Thymus (tissue), 11 donors: Measurements from ENCODE around the gene ADGRA1. TPM values are rescaled to one million over a fixed set of nuclear protein-coding genes. Genes with fewer than 3 reads are reported as not detected.

Source experiments
- DNase-seq, 9 donors: peaks; one replicate each; pipeline ENCODE4 v3.0.0-alpha.2; 2013; ENCODE audit warnings: low spot score in 9 of 9, low read depth in 6 of 9, missing footprints in 1 of 9
- H3K27ac ChIP-seq, 2 donors: one replicate each; pipeline ENCODE4 v1.5.1; 2013; ENCODE audit warnings: control low read depth in 1 of 2, low read depth in 1 of 2, low read length in 1 of 2, mild to moderate bottlenecking in 1 of 2, moderate library complexity in 1 of 2
- H3K27me3 ChIP-seq, 2 donors: one replicate each; pipeline ENCODE4 v1.5.1; 2013; ENCODE audit warnings: low read length in 1 of 2; ENCODE audit not compliant: control insufficient read depth in 2 of 2, insufficient read depth in 1 of 2
- H3K36me3 ChIP-seq, 2 donors: one replicate each; pipeline ENCODE4 v1.5.1; 2013; ENCODE audit warnings: low read length in 1 of 2, mild to moderate bottlenecking in 1 of 2, moderate library complexity in 1 of 2; ENCODE audit not compliant: control insufficient read depth in 2 of 2, insufficient read depth in 2 of 2
- H3K4me1 ChIP-seq, 2 donors: one replicate each; pipeline ENCODE4 v1.5.1; 2013; ENCODE audit warnings: low read length in 2 of 2; ENCODE audit not compliant: control insufficient read depth in 2 of 2, insufficient read depth in 2 of 2
- H3K4me3 ChIP-seq, 2 donors: one replicate each; pipeline ENCODE4 v1.5.1; 2013; ENCODE audit warnings: low read length in 2 of 2, control low read depth in 1 of 2, mild to moderate bottlenecking in 1 of 2
- H3K9me3 ChIP-seq, 2 donors: one replicate each; pipeline ENCODE4 v1.5.1; 2013; ENCODE audit warnings: low read length in 1 of 2, mild to moderate bottlenecking in 1 of 2; ENCODE audit not compliant: control insufficient read depth in 2 of 2, insufficient read depth in 1 of 2
- WGBS: extraction: QIAGEN DNeasy Blood & Tissue Kit; methylation state at CpG from one replicate; pipeline ENCODE4 v1.1.7; 2013; 5-methylcytosine and 5-hydroxymethylcytosine counted together
- polyA plus RNA-seq: library from polyadenylated mRNA; stranded (reverse); fragments of 200-250 nt; gene quantifications from one replicate; pipeline ENCODE4 v1.2.3, GENCODE V29; 2013
- total RNA-seq: library from RNA; stranded (reverse); fragments of 120-200 nt; gene quantifications from one replicate; pipeline ENCODE4 v1.2.4, GENCODE V29; 2013
- donor health status: healthy.

ADGRA1 gene
- total and polyA plus RNA-seq, 2 donors: 0.02 TPM; not detected in 1

GRCh38 chr10:133088179-133088955 lies 643 bp downstream of the ADGRA1 start:
- Histone ChIP-seq H3K4me1 (no peaks in the 10 kb centered on the region), H3K36me3 (no peaks in the 10 kb centered on the region), H3K9me3 (no peaks in the 10 kb centered on the region), H3K27me3 (peaks cover 36 to 56% of the 10 kb centered on the region in 2 donors), H3K27ac (no peak overlapping the region), H3K4me3 (no peak overlapping the region)
- no peak for DNase-seq
- WGBS: 4% methylated on average over 87 of the region's 87 CpGs

GRCh38 chr10:133088956-133089800 lies 1.5 kb downstream of the ADGRA1 start:
- no peaks in the 10 kb centered on the region for H3K4me1 ChIP-seq
- WGBS: 67% methylated on average over 46 of the region's 46 CpGs
- no peaks in the 10 kb centered on the region for H3K36me3 ChIP-seq
- H3K27me3 ChIP-seq: peaks cover 36 to 54% of the 10 kb centered on the region in 2 donors
- H3K9me3 ChIP-seq: no peaks in the 10 kb centered on the region
- no peak overlapping the region for H3K27ac ChIP-seq
- no peak overlapping the region for H3K4me3 ChIP-seq
- DNase-seq: no peak

GRCh38 chr10:133090101-133090500 lies 2.4 kb downstream of the ADGRA1 start:
- no peak for DNase-seq

GRCh38 chr10:133090654-133091053 lies 2.9 kb downstream of the ADGRA1 start:
- H3K36me3 ChIP-seq: no peaks in the 10 kb centered on the region
- H3K27me3 ChIP-seq: peaks cover 36 to 50% of the 10 kb centered on the region in 2 donors
- no peaks in the 10 kb centered on the region for H3K4me1 ChIP-seq
- no peak overlapping the region for H3K4me3 ChIP-seq
- H3K9me3 ChIP-seq: peaks cover 0 to 1% of the 10 kb centered on the region in 2 donors
- H3K27ac ChIP-seq: no peak overlapping the region
- WGBS: 88% methylated on average over 7 of the region's 7 CpGs
- DNase-seq: no peak

More at GRCh38 chr10:133090101-133090500, 2.4 kb downstream of the ADGRA1 start:
- WGBS: 76% methylated on average over 13 of the region's 13 CpGs
- no peak overlapping the region for H3K4me3 ChIP-seq
- no peaks in the 10 kb centered on the region for H3K4me1 ChIP-seq
- H3K27me3 ChIP-seq: peaks cover 36 to 54% of the 10 kb centered on the region in 2 donors
- no peaks in the 10 kb centered on the region for H3K36me3 ChIP-seq
- H3K9me3 ChIP-seq: peaks cover 0 to 1% of the 10 kb centered on the region in 2 donors
- no peak overlapping the region for H3K27ac ChIP-seq

- H3K4me1 ChIP-seq: no peaks in the 10 kb centered on the region
- no peak overlapping the region for H3K4me3 ChIP-seq
- no peak for DNase-seq
- peaks cover 0 to 1% of the 10 kb centered on the region in 2 donors for H3K9me3 ChIP-seq
- H3K27ac ChIP-seq: no peak overlapping the region
- 66% methylated on average over 10 of the region's 10 CpGs for WGBS
- peaks cover 34 to 43% of the 10 kb centered on the region in 2 donors for H3K27me3 ChIP-seq
- no peaks in the 10 kb centered on the region for H3K36me3 ChIP-seq
These were observed 3.6 kb downstream of the ADGRA1 start for GRCh38 chr10:133091316-133091715.

GRCh38 chr10:133093291-133093690 lies 5.6 kb downstream of the ADGRA1 start:
- WGBS: 92% methylated on average over 15 of the region's 15 CpGs
- peaks cover 0 to 1% of the 10 kb centered on the region in 2 donors for H3K9me3 ChIP-seq
- H3K4me3 ChIP-seq: no peak overlapping the region
- DNase-seq: no peak
- no peaks in the 10 kb centered on the region for H3K4me1 ChIP-seq
- no peaks in the 10 kb centered on the region for H3K36me3 ChIP-seq
- no peak overlapping the region for H3K27ac ChIP-seq
- H3K27me3 ChIP-seq: peaks cover 15 to 24% of the 10 kb centered on the region in 2 donors

GRCh38 chr10:133094286-133094685 lies 6.6 kb downstream of the ADGRA1 start:
- Histone ChIP-seq H3K9me3 (peaks cover 0 to 1% of the 10 kb centered on the region in 2 donors), H3K4me3 (no peak overlapping the region), H3K27ac (no peak overlapping the region), H3K27me3 (peaks cover 5 to 16% of the 10 kb centered on the region in 2 donors), H3K4me1 (no peaks in the 10 kb centered on the region), H3K36me3 (no peaks in the 10 kb centered on the region)
- WGBS: 93% methylated on average over 22 of the region's 22 CpGs
- no peak for DNase-seq

GRCh38 chr10:133094866-133095265 lies 7.1 kb downstream of the ADGRA1 start:
- Histone ChIP-seq H3K4me1 (no peaks in the 10 kb centered on the region), H3K27me3 (peaks cover 0 to 12% of the 10 kb centered on the region in 2 donors), H3K4me3 (no peak overlapping the region), H3K36me3 (no peaks in the 10 kb centered on the region), H3K9me3 (peaks cover 0 to 1% of the 10 kb centered on the region in 2 donors), H3K27ac (no peak overlapping the region)
- WGBS: 90% methylated on average over 17 of the region's 17 CpGs
- no peak for DNase-seq

- Histone ChIP-seq H3K36me3 (no peaks in the 10 kb centered on the region), H3K9me3 (peaks cover 0 to 1% of the 10 kb centered on the region in 2 donors), H3K27me3 (peaks cover 0 to 10% of the 10 kb centered on the region in 2 donors), H3K27ac (no peak overlapping the region), H3K4me3 (no peak overlapping the region), H3K4me1 (no peaks in the 10 kb centered on the region)
- no peak for DNase-seq
- WGBS: 94% methylated on average over 16 of the region's 16 CpGs
These were observed 7.9 kb downstream of the ADGRA1 start for GRCh38 chr10:133095586-133095985.
